Gastrocnemius medialis (tissue), 4 donors: Measurements from ENCODE around the gene LUZP1. TPM values are rescaled to one million over a fixed set of nuclear protein-coding genes. Genes with fewer than 3 reads are reported as not detected.

ENCODE experiments used
- ATAC-seq, 2 donors: fragments of 150-250 bp; one replicate each; pipeline ENCODE4 v1.9.1; 2016
- DNase-seq, 2 donors: peaks; one replicate each; pipeline ENCODE4 v3.0.0-alpha.2; 2019
- H3K27ac ChIP-seq, 4 donors: fragments of 200-600 bp; sonication (generic); 1 replicate in 1 of 4; 2 replicates in 3 of 4; pipeline ENCODE4 v1.5.1; 2016 to 2018; ENCODE audit warnings: mild to moderate bottlenecking in 2 of 4, moderate library complexity in 1 of 4
- H3K27me3 ChIP-seq, 3 donors: fragments of 200-600 bp; sonication (generic) in 2 of 3; 1 replicate in 1 of 3; 2 replicates in 2 of 3; pipeline versions ENCODE4 v1.5.1 to v1.6.0; 2016 to 2019; ENCODE audit warnings: mild to moderate bottlenecking in 1 of 3, moderate library complexity in 1 of 3
- H3K36me3 ChIP-seq, 2 donors: fragments of 200-600 bp; sonication (generic) in 1 of 2; one replicate each; pipeline ENCODE4 v1.5.1; 2017 to 2018
- H3K4me1 ChIP-seq, 2 donors: fragments of 200-600 bp; sonication (generic) in 1 of 2; one replicate each; pipeline ENCODE4 v1.5.1; 2016 to 2017; ENCODE audit warnings: mild to moderate bottlenecking in 2 of 2
- H3K4me3 ChIP-seq, 4 donors: fragments of 200-600 bp; sonication (generic) in 3 of 4; 1 replicate in 1 of 4; 2 replicates in 3 of 4; pipeline ENCODE4 v1.5.1; 2016 to 2019; ENCODE audit warnings: mild to moderate bottlenecking in 2 of 4
- H3K9me3 ChIP-seq, 3 donors: fragments of 200-600 bp; sonication (generic) in 2 of 3; 1 replicate in 1 of 3; 2 replicates in 2 of 3; pipeline ENCODE4 v1.5.1; 2016 to 2019
- CTCF ChIP-seq, 5 experiments: fragments of 450-650 bp in 3 of 5; fragments of 200-600 bp in 2 of 5; sonication (generic) in 2 of 5; IDR thresholded peaks in 4 of 5; conservative IDR thresholded peaks in 1 of 5; 1 replicate in 4 of 5; 2 replicates in 1 of 5; pipeline ENCODE4 v1.5.1; 2016 to 2019; ENCODE audit warnings: antibody characterized with exemption in 5 of 5, mild to moderate bottlenecking in 3 of 5, moderate library complexity in 3 of 5
- POLR2A ChIP-seq, 2 donors: fragments of 450-650 bp; IDR thresholded peaks; one replicate each; pipeline ENCODE4 v1.6.1; 2017; ENCODE audit warnings: antibody characterized with exemption in 2 of 2, mild to moderate bottlenecking in 2 of 2, moderate library complexity in 2 of 2
- in situ Hi-C, 4 donors: fragments of 200-750 bp; cut with MboI; loops; one replicate each; pipeline versions ENCODE4 v1.15.0 to v1.8.0; 2017; ENCODE audit warnings: low sequenced_read_pairs in 4 of 4
- intact Hi-C: fragments of 100-400 bp; cut with DNase I; formaldehyde crosslinking; loops from one replicate; pipeline ENCODE4 v1.15.1; 2023; ENCODE audit warnings: low total_unique reads
- total RNA-seq, 4 donors: library from RNA; depleted of rRNA; stranded (reverse); fragments of >200 nt; gene quantifications; one replicate each; pipeline versions ENCODE4 v1.1.0 to v1.2.3, GENCODE V29; 2016

The LUZP1 gene
- total RNA-seq, 4 donors from 2014 or later = 4.1 to 5.4 (median 4.9) TPM

DNA sequence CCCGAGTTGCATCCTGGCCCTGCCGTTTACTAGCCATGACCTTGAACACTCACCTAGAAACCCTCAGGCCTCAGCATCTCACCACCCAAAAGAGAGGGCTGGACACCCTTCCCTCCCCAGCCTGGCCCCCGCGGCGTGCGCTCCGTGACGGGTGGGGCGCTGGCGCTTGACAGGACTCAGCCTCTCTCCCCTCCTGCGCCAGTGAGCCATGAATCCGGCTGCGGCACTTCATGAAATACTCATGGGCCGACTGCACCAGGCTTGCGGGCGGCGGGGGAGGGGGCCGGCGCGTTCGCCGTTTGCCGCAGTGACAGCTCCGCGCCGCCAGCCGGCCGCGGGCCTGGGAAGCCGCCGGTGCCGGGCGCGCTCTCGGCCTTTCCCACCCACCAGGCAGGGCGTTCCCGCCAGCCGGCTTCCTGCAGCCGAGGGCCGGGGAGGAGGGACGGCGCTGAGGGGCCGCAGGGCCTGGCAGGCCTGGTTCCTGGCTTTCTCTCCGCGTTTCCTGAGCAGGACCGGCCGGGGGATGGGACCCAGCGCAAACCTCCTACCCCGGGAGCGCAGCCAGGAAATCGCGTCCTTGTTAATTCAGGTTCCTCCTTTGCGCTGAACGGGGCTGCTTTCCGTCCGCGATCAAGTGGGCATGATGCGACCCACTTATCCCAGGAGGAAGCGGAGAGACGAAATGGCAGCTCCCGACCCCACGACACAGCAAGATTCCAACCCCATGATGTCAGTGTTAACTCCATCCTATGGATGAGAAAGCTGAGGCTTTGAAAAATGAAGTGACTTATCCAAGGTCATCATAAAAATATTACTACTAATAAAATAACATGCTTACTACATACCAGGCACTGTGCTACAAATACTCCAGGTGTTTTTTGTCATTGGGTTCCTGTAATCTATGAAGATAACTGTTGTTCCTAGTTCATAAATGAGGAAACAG lies 9.1 kb upstream of the LUZP1 start:
- intact Hi-C loops (no loop called here), in situ Hi-C loops (no loop called here)
- peak overlapping the region; percentile 43 to 60 (median 56) for H3K4me3 ChIP-seq
- DNase-seq (peak; percentile 25 to 34), ATAC-seq (peak; percentile 53 to 65)
- peak overlapping the region; percentile 62 to 83 (median 74) for H3K27ac ChIP-seq
- H3K27me3 ChIP-seq = peaks cover 0 to 2% (median 0%) of the 10 kb centered on the region in 3 donors
- no peaks in the 10 kb centered on the region for H3K9me3 ChIP-seq
- H3K4me1 ChIP-seq = peaks cover 4% of the 10 kb centered on the region in 2 donors
- TF ChIP-seq CTCF (IDR thresholded peaks at IDR 0.05 in 4 of 5, conservative IDR thresholded peaks at IDR 0.05 in 1 of 5) (peak in 3 of 5 experiments; percentile 19 to 28 (median 27)), POLR2A (IDR thresholded peaks at IDR 0.05) (peak in 1 of 2 donors; percentile 30)
- H3K36me3 ChIP-seq = no peaks in the 10 kb centered on the region

DNA sequence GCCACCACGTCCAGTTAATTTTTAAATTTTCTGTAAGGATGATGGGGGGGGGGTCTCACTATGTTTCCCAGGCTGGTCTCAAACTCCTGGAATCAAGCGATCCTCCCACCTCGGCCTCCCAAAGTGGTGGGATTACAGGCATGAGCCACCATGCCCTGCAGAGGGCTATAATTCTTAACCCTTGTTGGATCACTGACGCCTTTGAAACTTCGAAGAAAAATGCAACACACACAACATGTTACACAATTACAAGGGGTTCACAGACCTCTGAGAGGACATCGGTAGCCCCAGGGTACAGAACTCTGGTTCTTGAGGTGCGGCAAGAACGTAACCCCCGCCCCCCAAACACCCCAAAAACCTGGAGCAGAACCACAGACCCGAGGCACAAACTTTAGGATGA lies 8.4 kb upstream of the LUZP1 start:
- no peaks in the 10 kb centered on the region for H3K36me3 ChIP-seq
- peaks cover 4% of the 10 kb centered on the region in 2 donors for H3K4me1 ChIP-seq
- peak overlapping the region; percentile 43 to 60 (median 56) for H3K4me3 ChIP-seq
- intact Hi-C loops (no loop called here), in situ Hi-C loops (no loop called here)
- peaks cover 0 to 2% (median 0%) of the 10 kb centered on the region in 3 donors for H3K27me3 ChIP-seq
- ATAC-seq = no peak
- no peaks in the 10 kb centered on the region for H3K9me3 ChIP-seq
- DNase-seq = no peak
- H3K27ac ChIP-seq = peak overlapping the region; percentile 62 to 83 (median 74)
- no peak for TF ChIP-seq CTCF (IDR thresholded peaks at IDR 0.05 in 4 of 5, conservative IDR thresholded peaks at IDR 0.05 in 1 of 5)
- TF ChIP-seq POLR2A (IDR thresholded peaks at IDR 0.05) = no peak

- Histone ChIP-seq H3K4me1 (peaks cover 4% of the 10 kb centered on the region in 2 donors), H3K27me3 (peaks cover 0 to 2% (median 0%) of the 10 kb centered on the region in 3 donors), H3K36me3 (no peaks in the 10 kb centered on the region), H3K4me3 (no peak overlapping the region), H3K27ac (no peak overlapping the region), H3K9me3 (no peaks in the 10 kb centered on the region)
- in situ Hi-C loops (no loop called here), intact Hi-C loops (no loop called here)
- no peak for ATAC-seq
- no peak for DNase-seq
- no peak for TF ChIP-seq POLR2A (IDR thresholded peaks at IDR 0.05)
- no peak for TF ChIP-seq CTCF (IDR thresholded peaks at IDR 0.05 in 4 of 5, conservative IDR thresholded peaks at IDR 0.05 in 1 of 5)
Observed at GRCh38 chr1:23174426-23175110, 5.9 kb upstream of the LUZP1 start.

- H3K4me3 ChIP-seq = no peak overlapping the region
- in situ Hi-C loops = no loop called here
- no peak for DNase-seq
- no peaks in the 10 kb centered on the region for H3K27me3 ChIP-seq
- peaks cover 8 to 12% of the 10 kb centered on the region in 2 donors for H3K4me1 ChIP-seq
- H3K36me3 ChIP-seq = no peaks in the 10 kb centered on the region
- TF ChIP-seq POLR2A (IDR thresholded peaks at IDR 0.05) = no peak
- no peak for TF ChIP-seq CTCF (IDR thresholded peaks at IDR 0.05 in 4 of 5, conservative IDR thresholded peaks at IDR 0.05 in 1 of 5)
- H3K9me3 ChIP-seq = no peaks in the 10 kb centered on the region
- no peak for ATAC-seq
- H3K27ac ChIP-seq = no peak overlapping the region
- intact Hi-C loops = no loop called here
Observed at GRCh38 chr1:23171181-23171755, 2.6 kb upstream of the LUZP1 start.
